Tibial artery (tissue), 4 donors: ENCODE results near the gene DNAH3.
"Not testable (repeated sequence)": the region's sequence is repeated elsewhere in the genome, so short reads cannot be mapped to it uniquely, and the experiment has no call there.

Experiments used
- DNase-seq, 2 donors: peaks; one replicate each; pipeline ENCODE4 v3.0.0-alpha.2; 2019
- H3K27ac ChIP-seq, 2 donors: fragments of 200-600 bp; sonication (generic) in 1 of 2; 1 replicate in 1 of 2; 2 replicates in 1 of 2; pipeline ENCODE4 v1.5.1; 2018 to 2019; ENCODE audit warnings: mild to moderate bottlenecking in 1 of 2
- H3K27me3 ChIP-seq, 2 donors: fragments of 200-600 bp; sonication (generic) in 1 of 2; one replicate each; pipeline versions ENCODE4 v1.5.1 to v1.6.0; 2016 to 2019
- H3K36me3 ChIP-seq, 3 donors: fragments of 200-600 bp; sonication (generic) in 2 of 3; one replicate each; pipeline ENCODE4 v1.5.1; 2016 to 2019; ENCODE audit warnings: mild to moderate bottlenecking in 2 of 3
- H3K4me1 ChIP-seq, 4 donors: fragments of 200-600 bp; sonication (generic) in 2 of 4; 1 replicate in 3 of 4; 2 replicates in 1 of 4; pipeline ENCODE4 v1.5.1; 2016 to 2019
- H3K4me3 ChIP-seq, 2 donors: fragments of 200-600 bp; sonication (generic) in 1 of 2; 1 replicate in 1 of 2; 2 replicates in 1 of 2; pipeline ENCODE4 v1.5.1; 2018 to 2019; ENCODE audit warnings: mild to moderate bottlenecking in 2 of 2
- H3K9me3 ChIP-seq, 3 donors: fragments of 200-600 bp; sonication (generic) in 1 of 3; one replicate each; pipeline ENCODE4 v1.5.1; 2016 to 2019
- intact Hi-C: fragments of 100-400 bp; cut with DNase I; formaldehyde crosslinking; loops from one replicate; pipeline ENCODE4 v1.15.0; 2023; ENCODE audit warnings: low total_unique reads
- TF ChIP-seq, protein P1 (sequence below), 2 experiments: fragments of 200-600 bp in 1 of 2; fragments of 450-650 bp in 1 of 2; IDR thresholded peaks; one replicate each; pipeline ENCODE4 v1.5.1; 2017 to 2019; ENCODE audit warnings: antibody characterized with exemption in 2 of 2, mild to moderate bottlenecking in 1 of 2, moderate library complexity in 1 of 2

DNAH3 gene

DNA sequence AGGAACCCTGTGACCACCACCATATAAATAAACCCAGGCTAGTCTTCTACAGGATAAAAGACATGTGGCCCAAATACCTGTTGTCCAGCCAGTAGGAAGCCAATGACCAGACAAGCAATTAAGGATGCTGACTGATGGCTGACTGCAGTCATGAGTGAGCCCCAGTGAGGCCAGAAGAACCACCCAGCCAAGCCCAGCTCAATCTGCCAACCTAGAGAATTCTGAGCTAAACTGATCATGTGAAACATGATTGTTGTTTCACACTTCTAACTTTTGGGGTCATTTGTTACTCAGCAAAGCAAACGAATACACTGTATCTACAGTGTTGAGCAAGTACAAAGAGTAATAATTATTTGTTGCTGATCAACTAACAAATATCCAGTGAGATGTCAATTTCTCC lies 86.4 kb downstream of the DNAH3 start:
- no peak for DNase-seq
- H3K36me3 ChIP-seq: no peaks in the 10 kb centered on the region
- H3K27me3 ChIP-seq: no peaks in the 10 kb centered on the region
- H3K4me1 ChIP-seq: no peaks in the 10 kb centered on the region
- no peak overlapping the region for H3K27ac ChIP-seq
- intact Hi-C loops: no loop called here
- H3K9me3 ChIP-seq: peaks cover 0 to 3% (median 0%) of the 10 kb centered on the region in 3 donors
- TF ChIP-seq, protein P1, sequence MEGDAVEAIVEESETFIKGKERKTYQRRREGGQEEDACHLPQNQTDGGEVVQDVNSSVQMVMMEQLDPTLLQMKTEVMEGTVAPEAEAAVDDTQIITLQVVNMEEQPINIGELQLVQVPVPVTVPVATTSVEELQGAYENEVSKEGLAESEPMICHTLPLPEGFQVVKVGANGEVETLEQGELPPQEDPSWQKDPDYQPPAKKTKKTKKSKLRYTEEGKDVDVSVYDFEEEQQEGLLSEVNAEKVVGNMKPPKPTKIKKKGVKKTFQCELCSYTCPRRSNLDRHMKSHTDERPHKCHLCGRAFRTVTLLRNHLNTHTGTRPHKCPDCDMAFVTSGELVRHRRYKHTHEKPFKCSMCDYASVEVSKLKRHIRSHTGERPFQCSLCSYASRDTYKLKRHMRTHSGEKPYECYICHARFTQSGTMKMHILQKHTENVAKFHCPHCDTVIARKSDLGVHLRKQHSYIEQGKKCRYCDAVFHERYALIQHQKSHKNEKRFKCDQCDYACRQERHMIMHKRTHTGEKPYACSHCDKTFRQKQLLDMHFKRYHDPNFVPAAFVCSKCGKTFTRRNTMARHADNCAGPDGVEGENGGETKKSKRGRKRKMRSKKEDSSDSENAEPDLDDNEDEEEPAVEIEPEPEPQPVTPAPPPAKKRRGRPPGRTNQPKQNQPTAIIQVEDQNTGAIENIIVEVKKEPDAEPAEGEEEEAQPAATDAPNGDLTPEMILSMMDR (IDR thresholded peaks at IDR 0.05): no peak
- H3K4me3 ChIP-seq: no peak overlapping the region

DNA sequence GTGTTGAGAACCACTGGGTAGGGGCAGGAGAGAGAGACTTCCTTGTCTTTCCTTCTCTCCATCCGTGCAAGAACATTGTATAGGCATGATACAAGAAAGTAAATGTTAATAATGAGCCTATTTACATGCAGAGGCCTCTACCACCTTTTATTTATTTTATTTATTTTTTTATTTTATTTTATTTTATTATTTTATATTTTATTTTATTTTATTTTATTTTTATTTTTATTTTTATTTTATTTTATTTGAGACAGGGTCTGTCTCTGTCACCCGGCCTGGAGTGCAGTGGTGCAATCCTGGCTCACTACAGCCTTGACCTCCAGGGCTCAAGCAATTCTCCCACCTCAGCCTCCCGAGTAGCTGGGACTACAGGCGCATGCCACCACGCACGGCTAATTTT lies 87.3 kb downstream of the DNAH3 start:
- intact Hi-C loops, H3K4me1 ChIP-seq, H3K27me3 ChIP-seq, DNase-seq, H3K27ac ChIP-seq, H3K4me3 ChIP-seq, H3K9me3 ChIP-seq, H3K36me3 ChIP-seq: not testable (repeated sequence)

DNA sequence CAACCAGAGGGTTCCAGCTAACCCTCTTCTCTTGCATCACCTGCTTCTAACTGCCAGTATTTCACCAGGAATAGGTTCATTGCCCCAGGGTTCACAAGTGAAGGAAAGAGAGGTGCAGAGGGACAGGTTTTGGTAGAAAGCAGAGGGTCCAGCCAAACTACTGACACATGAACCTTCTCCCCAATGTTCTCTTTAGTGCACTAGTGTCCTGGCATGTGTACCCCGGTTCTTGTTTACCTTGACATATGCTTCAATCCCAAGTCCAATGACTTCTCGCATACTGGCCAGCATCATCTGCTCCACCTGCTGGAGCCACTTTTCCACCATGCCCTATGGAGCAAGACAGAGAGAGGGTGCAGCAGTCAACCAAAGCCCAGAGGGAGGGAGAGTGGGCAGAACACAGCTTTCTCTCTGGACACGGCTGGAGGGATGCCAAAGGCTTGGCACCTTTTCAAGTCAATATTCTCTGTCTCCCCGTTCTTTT lies 90.6 kb downstream of the DNAH3 start:
- no peak for DNase-seq
- no peaks in the 10 kb centered on the region for H3K27me3 ChIP-seq
- peaks cover 0 to 3% (median 0%) of the 10 kb centered on the region in 3 donors for H3K9me3 ChIP-seq
- H3K4me3 ChIP-seq: no peak overlapping the region
- no peaks in the 10 kb centered on the region for H3K36me3 ChIP-seq
- H3K27ac ChIP-seq: no peak overlapping the region
- intact Hi-C loops: no loop called here
- TF ChIP-seq, protein P1 (IDR thresholded peaks at IDR 0.05): no peak
- no peaks in the 10 kb centered on the region for H3K4me1 ChIP-seq

DNA sequence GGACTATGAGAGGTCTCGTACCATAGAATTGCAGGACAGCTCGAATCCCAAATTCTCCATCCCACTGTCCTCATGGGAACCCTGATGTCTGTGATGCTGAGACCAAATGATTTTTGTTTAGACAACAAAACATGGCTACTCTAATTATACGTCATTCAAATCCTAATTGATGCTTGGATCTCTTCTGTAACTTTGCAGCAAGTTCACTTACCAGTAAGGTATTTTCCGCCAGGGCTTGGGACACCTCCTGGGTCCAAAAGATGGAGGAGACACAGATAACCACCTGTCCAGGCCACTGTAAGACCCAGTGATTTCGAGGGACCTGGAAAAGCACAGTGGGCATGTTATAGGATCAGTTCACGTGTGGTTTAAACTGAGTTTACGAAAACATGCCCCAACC lies 92.8 kb downstream of the DNAH3 start:
- Histone ChIP-seq H3K9me3 (no peaks in the 10 kb centered on the region), H3K36me3 (no peaks in the 10 kb centered on the region), H3K4me1 (no peaks in the 10 kb centered on the region), H3K27me3 (no peaks in the 10 kb centered on the region), H3K4me3 (no peak overlapping the region), H3K27ac (no peak overlapping the region)
- DNase-seq: no peak
- TF ChIP-seq, protein P1 (IDR thresholded peaks at IDR 0.05): no peak
- intact Hi-C loops: no loop called here

DNA sequence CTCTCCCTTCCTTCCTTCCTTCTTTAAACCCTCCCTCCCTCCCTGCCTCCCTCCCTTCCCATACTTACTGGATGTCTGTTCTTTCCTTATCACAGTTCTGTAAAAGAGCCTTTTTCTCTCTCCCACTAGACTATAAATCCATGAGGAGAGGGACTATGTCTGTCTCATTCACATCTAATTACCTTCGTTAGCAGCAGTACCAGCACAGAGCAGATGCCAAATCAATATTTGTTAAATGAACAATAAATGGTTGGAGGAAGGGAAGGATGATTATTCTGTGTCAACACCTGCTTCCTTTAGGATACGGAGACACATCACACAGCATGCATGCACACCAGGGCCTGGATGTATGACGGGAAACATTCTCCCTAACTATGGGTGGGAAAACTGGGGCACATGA lies 94.2 kb downstream of the DNAH3 start:
- no peaks in the 10 kb centered on the region for H3K4me1 ChIP-seq
- H3K27ac ChIP-seq: no peak overlapping the region
- H3K27me3 ChIP-seq: no peaks in the 10 kb centered on the region
- TF ChIP-seq, protein P1 (IDR thresholded peaks at IDR 0.05): no peak
- no peaks in the 10 kb centered on the region for H3K36me3 ChIP-seq
- H3K4me3 ChIP-seq: no peak overlapping the region
- intact Hi-C loops: no loop called here
- no peaks in the 10 kb centered on the region for H3K9me3 ChIP-seq
- no peak for DNase-seq

DNA sequence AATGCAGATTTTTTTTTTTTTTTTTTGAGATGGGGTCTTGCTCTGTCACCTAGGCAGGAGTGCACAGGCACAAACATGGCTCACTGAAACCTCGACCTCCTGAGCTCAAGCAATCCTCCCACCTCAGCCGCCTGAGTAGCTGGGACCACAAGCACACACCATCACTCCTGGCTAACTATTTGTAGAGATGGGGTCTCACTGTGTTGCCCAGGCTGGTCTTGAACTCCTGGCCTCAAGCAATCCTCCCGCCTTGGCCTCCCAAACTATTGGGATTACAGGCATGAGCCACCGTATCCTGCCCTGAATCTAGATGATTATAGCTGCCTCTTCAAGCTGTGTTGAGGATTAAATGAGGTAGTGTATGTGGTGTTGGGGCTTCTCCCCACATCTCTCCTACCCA lies 94.9 kb downstream of the DNAH3 start:
- DNase-seq, H3K27ac ChIP-seq, H3K9me3 ChIP-seq, H3K4me1 ChIP-seq, intact Hi-C loops, H3K27me3 ChIP-seq, H3K36me3 ChIP-seq, H3K4me3 ChIP-seq: not testable (repeated sequence)

DNA sequence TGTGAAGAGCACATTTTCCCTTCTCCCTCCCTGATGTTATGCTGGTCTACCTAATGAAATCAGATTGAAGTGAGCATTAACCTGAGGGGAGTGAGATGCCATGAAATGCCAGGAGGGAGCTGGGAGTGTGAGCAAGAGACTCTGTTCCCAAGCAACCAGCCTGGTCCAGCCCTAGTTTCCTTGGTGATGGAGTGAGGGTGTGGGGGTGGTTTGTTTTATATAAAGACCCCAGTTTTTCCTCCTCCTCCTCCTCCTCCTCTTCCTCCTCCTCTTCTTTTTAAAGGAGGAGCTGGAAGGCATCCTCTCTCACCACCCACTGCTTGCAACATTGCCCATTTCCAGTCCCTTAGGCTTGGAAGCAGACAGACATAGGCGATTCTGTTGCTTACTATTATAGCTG lies 97.1 kb downstream of the DNAH3 start:
- intact Hi-C loops: no loop called here
- Histone ChIP-seq H3K4me3 (no peak overlapping the region), H3K27ac (no peak overlapping the region), H3K36me3 (no peaks in the 10 kb centered on the region), H3K4me1 (no peaks in the 10 kb centered on the region), H3K27me3 (no peaks in the 10 kb centered on the region), H3K9me3 (no peaks in the 10 kb centered on the region)
- TF ChIP-seq, protein P1 (IDR thresholded peaks at IDR 0.05): no peak
- DNase-seq: no peak

DNA sequence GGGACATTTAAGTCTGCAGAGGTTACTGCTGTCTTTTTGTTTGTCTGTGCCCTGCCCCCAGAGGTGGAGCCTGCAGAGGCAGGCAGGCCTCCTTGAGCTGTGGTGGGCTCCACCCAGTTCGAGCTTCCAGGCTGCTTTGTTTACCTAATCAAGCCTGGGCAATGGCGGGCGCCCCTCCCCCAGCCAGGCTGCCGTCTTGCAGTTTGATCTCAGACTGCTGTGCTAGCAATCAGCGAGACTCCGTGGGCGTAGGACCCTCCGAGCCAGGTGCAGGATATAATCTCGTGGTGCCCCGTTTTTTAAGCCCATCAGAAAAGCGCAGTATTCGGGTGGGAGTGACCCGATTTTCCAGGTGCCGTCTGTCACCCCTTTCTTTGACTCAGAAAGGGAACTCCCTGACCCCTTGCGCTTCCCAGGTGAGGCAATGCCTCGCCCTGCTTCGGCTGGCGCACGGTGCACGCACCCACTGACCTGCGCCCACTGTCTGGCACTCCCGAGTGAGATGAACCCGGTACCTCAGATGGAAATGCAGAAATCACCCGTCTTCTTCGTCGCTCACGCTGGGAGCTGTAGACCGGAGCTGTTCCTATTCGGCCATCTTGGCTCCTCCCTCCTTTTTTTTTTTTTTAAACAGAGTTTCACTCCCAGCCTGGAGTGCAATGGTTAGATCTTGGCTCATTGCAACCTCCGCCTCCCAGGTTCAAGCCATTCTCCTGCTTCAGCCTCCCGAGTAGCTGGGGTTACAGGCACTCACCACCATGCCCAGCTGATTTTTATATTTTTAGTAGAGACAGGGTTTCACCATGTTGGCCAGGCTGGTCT lies 102.3 kb downstream of the DNAH3 start:
- H3K27me3 ChIP-seq, H3K36me3 ChIP-seq, H3K4me3 ChIP-seq, DNase-seq, H3K4me1 ChIP-seq, intact Hi-C loops, H3K9me3 ChIP-seq, H3K27ac ChIP-seq: not testable (repeated sequence)
